GM12878 (cell line): Measurements from ENCODE around the gene ATP6V1G1. TPM values are rescaled to one million over a fixed set of nuclear protein-coding genes. Genes with fewer than 3 reads are reported as not detected.

Experiments
- ASH2L ChIP-seq: fragments of 300-600, 200-600 bp; sonication (generic); IDR thresholded peaks from 2 replicates; pipeline ENCODE4 v1.6.1; 2017; ENCODE audit warnings: low read depth, mild to moderate bottlenecking, borderline replicate concordance
- ATF2 ChIP-seq: IDR thresholded peaks from 2 replicates; pipeline ENCODE4 v1.6.1; 2012; ENCODE audit warnings: low read length, inconsistent platforms
- CHD1 ChIP-seq: IDR thresholded peaks from 2 replicates; pipeline ENCODE4 v1.6.1; 2012; ENCODE audit warnings: low read depth, low read length, improper control_type of control experiment
- CHD4 ChIP-seq: fragments of 200-600 bp; sonication (generic); IDR thresholded peaks from 2 replicates; pipeline ENCODE4 v1.6.1; 2016; ENCODE audit warnings: mild to moderate bottlenecking
- E2F4 ChIP-seq: IDR thresholded peaks from 2 replicates; pipeline ENCODE4 v1.6.1; 2012; ENCODE audit warnings: low read depth, low read length, improper control_type of control experiment
- GABPA ChIP-seq: IDR thresholded peaks from 2 replicates; pipeline ENCODE4 v1.6.1; 2014; ENCODE audit warnings: antibody characterized with exemption, low read depth, mild to moderate bottlenecking, inconsistent platforms
- IKZF2 ChIP-seq, 2 experiments: fragments of 450-650 bp; IDR thresholded peaks; 2 replicates each; pipeline ENCODE4 v1.6.1; 2017; ENCODE audit warnings: mild to moderate bottlenecking in 2 of 2, moderate library complexity in 2 of 2
- IRF3 ChIP-seq: fragments of 450-650 bp; IDR thresholded peaks from 2 replicates; pipeline ENCODE4 v1.6.1; 2014; ENCODE audit warnings: mild to moderate bottlenecking
- KAT2A ChIP-seq: conservative IDR thresholded peaks from 2 replicates; pipeline ENCODE4 v1.6.1; 2011; ENCODE audit warnings: low read depth, low read length; ENCODE audit not compliant: control insufficient read depth
- MYB ChIP-seq: fragments of 150-350 bp; IDR thresholded peaks from 2 replicates; pipeline ENCODE4 v1.6.1; 2014; ENCODE audit warnings: mild to moderate bottlenecking, low read depth, low read length, borderline replicate concordance
- NBN ChIP-seq: fragments of 450-650 bp; IDR thresholded peaks from 2 replicates; pipeline ENCODE4 v1.6.1; 2016
- NR2C1 ChIP-seq: fragments of 450-650 bp; IDR thresholded peaks from 2 replicates; pipeline ENCODE4 v1.6.1; 2017; ENCODE audit warnings: antibody characterized with exemption, mild to moderate bottlenecking, moderate library complexity
- PAX5 ChIP-seq: IDR thresholded peaks from 2 replicates; pipeline ENCODE4 v1.6.1; 2011; ENCODE audit warnings: low read depth, low read length, borderline replicate concordance
- PAX8 ChIP-seq: fragments of 450-650 bp; IDR thresholded peaks from 2 replicates; pipeline ENCODE4 v1.6.1; 2017; ENCODE audit warnings: mild to moderate bottlenecking, moderate library complexity
- POLR2A ChIP-seq: IDR thresholded peaks from 2 replicates; pipeline ENCODE4 v1.6.1; 2011; ENCODE audit warnings: low read depth, mild to moderate bottlenecking, low read length
- RUNX3 ChIP-seq: IDR thresholded peaks from 2 replicates; pipeline ENCODE4 v1.6.1; 2012; ENCODE audit warnings: low read length, inconsistent platforms
- SMC3 ChIP-seq: IDR thresholded peaks from 2 replicates; pipeline ENCODE4 v1.6.1; 2011; ENCODE audit warnings: low read length, improper control_type of control experiment, borderline replicate concordance
- SPI1 ChIP-seq: IDR thresholded peaks from 2 replicates; pipeline ENCODE4 v1.6.1; 2011; ENCODE audit warnings: low read depth, mild to moderate bottlenecking, low read length, moderate library complexity, borderline replicate concordance; ENCODE audit not compliant: insufficient read depth
- SRF ChIP-seq, 2 experiments: IDR thresholded peaks; 2 replicates each; pipeline ENCODE4 v1.6.1; 2011; ENCODE audit warnings: low read depth in 2 of 2, low read length in 2 of 2, mild to moderate bottlenecking in 1 of 2, moderate library complexity in 1 of 2
- TAF1 ChIP-seq: IDR thresholded peaks from 2 replicates; pipeline ENCODE4 v1.6.1; 2011; ENCODE audit warnings: mild to moderate bottlenecking, low read depth, low read length, borderline replicate concordance
- USF2 ChIP-seq: IDR thresholded peaks from 2 replicates; pipeline ENCODE4 v1.6.1; 2011; ENCODE audit warnings: low read depth, low read length, improper control_type of control experiment, borderline replicate concordance
- ZBTB40 ChIP-seq: fragments of 450-650 bp; IDR thresholded peaks from 2 replicates; pipeline ENCODE4 v1.6.1; 2016; ENCODE audit warnings: mild to moderate bottlenecking, moderate library complexity, borderline replicate concordance
- ZNF217 ChIP-seq: fragments of 450-650 bp; IDR thresholded peaks from 2 replicates; pipeline ENCODE4 v1.6.1; 2017; ENCODE audit warnings: antibody characterized with exemption, mild to moderate bottlenecking
- ZNF24 ChIP-seq: fragments of 450-650 bp; IDR thresholded peaks from 2 replicates; pipeline ENCODE4 v1.6.1; 2017; ENCODE audit warnings: antibody characterized with exemption, mild to moderate bottlenecking
- polyA plus RNA-seq, 11 experiments: library from polyadenylated mRNA; depleted of rRNA in 4 of 11; unstranded in 6 of 11; stranded (reverse) in 5 of 11; fragments of >200 nt; fragmentation: Nextera tagmentation in 4 of 11; fragmentation: Illumina TruSeq in 1 of 11; extraction: Ambion mirVana in 4 of 11; extraction: Trizol in 1 of 11; gene quantifications; 1 replicate in 1 of 11; 2 replicates in 10 of 11; pipeline versions ENCODE4 v1.2.1 to v1.2.3, GENCODE V29; 2011 to 2016; ENCODE audit warnings: inconsistent platforms in 2 of 11, missing spikeins in 2 of 11, low read depth in 1 of 11
- total RNA-seq, 4 experiments: library from RNA; depleted of rRNA in 3 of 4; stranded (reverse); fragments of >200 nt in 3 of 4; fragmentation: Illumina TruSeq in 1 of 4; extraction: Trizol in 1 of 4; gene quantifications; 2 replicates each; pipeline versions ENCODE4 v1.2.1 to v1.2.3, GENCODE V29; 2013 to 2021

Gene ATP6V1G1
- total and polyA plus RNA-seq, 10 of the 15 experiments (the other 5 are each of a cell fraction or from before 2014, with no cell fraction given): 34.2 to 204 (median 82.5) TPM

GRCh38 chr9:114607671-114608524, 20.3 kb downstream of the ATP6V1G1 start (continued):
- TF ChIP-seq IKZF2 (IDR thresholded peaks at IDR 0.05) (peak; percentile 99), GABPA (no peak), CHD1 (no peak), IRF3 (no peak), NBN (peak; percentile 95), PAX8 (no peak), CHD4 (no peak), ZBTB40 (no peak), TAF1 (no peak), ZNF24 (peak; percentile 45; the same call in 1 of the 2 replicates), E2F4 (no peak), MYB (no peak), KAT2A (no peak), SRF (IDR thresholded peaks at IDR 0.05; ENCODE audit: low read depth in 2 of 2, low read length in 2 of 2) (no peak), ASH2L (no peak), PAX5 (peak; percentile 89), NR2C1 (no peak), SPI1 (peak; percentile 90), USF2 (no peak), POLR2A (no peak), RUNX3 (no peak), ATF2 (no peak), SMC3 (peak; percentile 15; the same call in 1 of the 2 replicates), ZNF217 (no peak)
